GM21723 (cell line): ENCODE measurements around the gene TRIO.

ENCODE experiments used
- ATAC-seq: cut with Tn5 transposase; IDR thresholded peaks from one replicate; pipeline ENCODE4 v1.9.1; 2021; ENCODE audit warnings: mild to moderate bottlenecking, moderate library complexity; ENCODE audit not compliant: unreplicated experiment

TRIO gene

GRCh38 chr5:14219800-14220512 lies 76.8 kb downstream of the TRIO start:
- no peak for ATAC-seq

- ATAC-seq = no peak
Observed at GRCh38 chr5:14220642-14221041, 77.5 kb downstream of the TRIO start.

- no peak for ATAC-seq
Observed at GRCh38 chr5:14221732-14222131, 78.6 kb downstream of the TRIO start.

GRCh38 chr5:14222206-14222605 lies 79.1 kb downstream of the TRIO start:
- ATAC-seq = no peak

GRCh38 chr5:14223372-14223771 lies 80.2 kb downstream of the TRIO start:
- ATAC-seq = no peak

GRCh38 chr5:14225173-14225834 lies 82.2 kb downstream of the TRIO start:
- ATAC-seq = no peak

- ATAC-seq = no peak
Observed at GRCh38 chr5:14226149-14226548, 83.0 kb downstream of the TRIO start.

GRCh38 chr5:14226554-14226953 lies 83.4 kb downstream of the TRIO start:
- ATAC-seq = no peak

GRCh38 chr5:14226992-14227391 lies 83.8 kb downstream of the TRIO start:
- ATAC-seq = no peak

GRCh38 chr5:14227513-14227912 lies 84.4 kb downstream of the TRIO start:
- ATAC-seq = no peak

GRCh38 chr5:14228219-14228618 lies 85.1 kb downstream of the TRIO start:
- ATAC-seq = no peak

GRCh38 chr5:14229181-14229580 lies 86.0 kb downstream of the TRIO start:
- ATAC-seq = no peak

GRCh38 chr5:14229734-14230133 lies 86.6 kb downstream of the TRIO start:
- no peak for ATAC-seq

- no peak for ATAC-seq
Observed at GRCh38 chr5:14231156-14231555, 88.0 kb downstream of the TRIO start.

- no peak for ATAC-seq
Observed at GRCh38 chr5:14231890-14232289, 88.7 kb downstream of the TRIO start.

GRCh38 chr5:14234204-14234603 lies 91.1 kb downstream of the TRIO start:
- ATAC-seq = no peak

- ATAC-seq = no peak
Observed at GRCh38 chr5:14235872-14236271, 92.7 kb downstream of the TRIO start.

GRCh38 chr5:14236757-14237156 lies 93.6 kb downstream of the TRIO start:
- ATAC-seq = no peak

GRCh38 chr5:14237317-14238086 lies 94.4 kb downstream of the TRIO start:
- ATAC-seq = no peak

- ATAC-seq = no peak
Observed at GRCh38 chr5:14238272-14238671, 95.1 kb downstream of the TRIO start.

GRCh38 chr5:14239404-14239803 lies 96.3 kb downstream of the TRIO start:
- no peak for ATAC-seq

- ATAC-seq = no peak
Observed at GRCh38 chr5:14239951-14240350, 96.8 kb downstream of the TRIO start.
